HG02943 (cell line): ENCODE measurements around the gene ADGRL1.

Experiments
- ATAC-seq: cut with Tn5 transposase; IDR thresholded peaks from one replicate; pipeline ENCODE4 v1.9.1; 2021; ENCODE audit warnings: mild to moderate bottlenecking, low read depth, moderate library complexity; ENCODE audit not compliant: unreplicated experiment

Gene ADGRL1

GRCh38 chr19:14164724-14165493 lies 41.1 kb downstream of the ADGRL1 start:
- no peak for ATAC-seq

DNA sequence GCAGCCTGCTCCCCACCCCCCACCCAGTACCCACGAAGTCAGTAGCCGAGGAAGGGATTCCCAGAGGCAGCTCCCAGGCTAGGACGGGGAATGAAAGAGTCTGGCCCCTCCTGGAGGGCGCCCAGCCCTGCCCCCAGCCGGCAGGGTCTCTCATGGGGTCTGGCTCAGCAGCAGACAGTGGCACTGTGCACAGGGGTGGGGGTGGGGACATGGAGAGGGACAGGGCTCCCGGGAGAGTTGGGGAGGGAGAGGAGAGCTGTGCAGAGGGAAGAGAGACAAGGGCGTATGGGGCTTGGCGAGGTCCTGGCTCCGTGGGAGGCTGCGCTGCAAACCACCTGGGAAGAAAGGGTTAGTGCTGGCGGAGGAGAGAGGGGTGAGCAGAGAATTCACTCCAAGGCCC lies 41.9 kb downstream of the ADGRL1 start:
- ATAC-seq, result no peak

DNA sequence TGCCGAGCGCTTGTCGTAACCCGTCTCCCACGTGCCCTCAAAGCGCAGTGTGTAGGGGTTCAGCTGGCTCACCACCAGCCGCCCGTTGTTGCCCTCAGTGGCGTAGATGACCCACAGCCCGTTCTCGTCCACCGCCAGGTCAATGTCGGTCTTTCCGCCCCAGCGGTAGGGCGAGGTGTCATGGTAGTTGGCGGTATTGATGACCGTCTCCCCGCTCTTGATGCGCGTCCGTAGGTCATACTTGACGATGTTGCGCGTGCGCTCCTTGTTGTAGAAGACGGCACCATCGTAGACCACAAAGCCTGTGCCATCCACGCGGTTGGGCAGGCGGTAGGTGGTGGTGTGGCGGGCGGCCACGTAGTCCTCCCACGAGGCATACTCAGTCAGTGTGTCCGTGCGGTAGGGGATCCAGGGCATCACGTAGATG lies 43.1 kb downstream of the ADGRL1 start:
- no peak for ATAC-seq

GRCh38 chr19:14161305-14161704 lies 44.7 kb downstream of the ADGRL1 start:
- ATAC-seq, result no peak

DNA sequence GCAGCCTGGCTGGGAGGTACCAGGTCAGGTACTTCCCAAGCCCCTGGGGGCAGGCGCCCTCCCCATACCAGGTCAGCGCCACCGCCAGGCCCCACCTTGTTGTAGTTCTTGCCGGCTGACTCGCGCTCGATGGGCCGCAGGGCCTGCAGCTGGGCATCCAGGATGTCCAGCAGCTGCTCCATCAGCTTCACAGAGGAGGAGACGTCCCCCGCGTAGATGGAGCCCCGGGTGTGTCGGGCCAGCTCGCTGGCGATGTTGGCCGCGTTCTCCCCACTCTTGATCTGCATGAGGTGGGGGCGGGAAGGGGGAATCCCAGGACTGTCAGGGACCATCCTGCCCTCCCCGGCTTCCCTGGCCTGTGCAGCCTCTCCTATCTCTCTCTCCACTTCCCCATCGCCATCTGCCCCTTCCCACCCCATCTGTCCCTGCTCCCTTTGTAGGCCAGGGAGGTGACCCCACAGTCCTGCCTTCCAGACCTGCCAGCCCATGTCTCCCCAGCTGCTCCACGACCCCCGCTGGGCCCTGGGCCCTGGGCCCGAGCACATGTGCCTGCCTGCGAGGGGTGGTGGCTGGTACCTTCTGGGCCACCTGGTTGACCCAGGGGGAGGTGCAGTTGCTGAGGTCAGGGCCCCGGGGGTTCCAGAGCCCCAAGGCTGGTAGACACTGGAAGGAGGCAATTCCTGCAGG lies 45.8 kb downstream of the ADGRL1 start:
- no peak for ATAC-seq

DNA sequence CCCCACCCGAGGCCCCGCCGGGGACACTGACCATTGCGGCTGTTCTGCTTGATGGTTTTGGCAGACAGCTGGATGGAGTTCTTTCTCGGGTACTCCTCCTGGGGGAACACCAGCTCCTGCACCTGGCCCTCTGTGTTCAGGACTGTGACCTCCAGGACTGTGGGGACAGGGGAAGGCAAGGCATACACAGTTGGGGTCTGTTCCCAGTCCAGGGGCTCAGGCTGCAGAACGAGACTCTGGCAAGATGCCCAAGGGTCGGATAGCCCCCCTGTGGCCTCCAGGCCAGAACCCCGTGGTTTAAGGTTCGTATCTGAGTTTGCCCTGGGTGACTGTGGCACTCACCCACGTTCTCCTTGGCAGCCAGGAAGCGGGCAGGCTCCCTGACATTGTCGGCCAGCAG lies 46.9 kb downstream of the ADGRL1 start:
- no peak for ATAC-seq

- no peak for ATAC-seq
These were observed 47.5 kb downstream of the ADGRL1 start for GRCh38 chr19:14158276-14159023.

DNA sequence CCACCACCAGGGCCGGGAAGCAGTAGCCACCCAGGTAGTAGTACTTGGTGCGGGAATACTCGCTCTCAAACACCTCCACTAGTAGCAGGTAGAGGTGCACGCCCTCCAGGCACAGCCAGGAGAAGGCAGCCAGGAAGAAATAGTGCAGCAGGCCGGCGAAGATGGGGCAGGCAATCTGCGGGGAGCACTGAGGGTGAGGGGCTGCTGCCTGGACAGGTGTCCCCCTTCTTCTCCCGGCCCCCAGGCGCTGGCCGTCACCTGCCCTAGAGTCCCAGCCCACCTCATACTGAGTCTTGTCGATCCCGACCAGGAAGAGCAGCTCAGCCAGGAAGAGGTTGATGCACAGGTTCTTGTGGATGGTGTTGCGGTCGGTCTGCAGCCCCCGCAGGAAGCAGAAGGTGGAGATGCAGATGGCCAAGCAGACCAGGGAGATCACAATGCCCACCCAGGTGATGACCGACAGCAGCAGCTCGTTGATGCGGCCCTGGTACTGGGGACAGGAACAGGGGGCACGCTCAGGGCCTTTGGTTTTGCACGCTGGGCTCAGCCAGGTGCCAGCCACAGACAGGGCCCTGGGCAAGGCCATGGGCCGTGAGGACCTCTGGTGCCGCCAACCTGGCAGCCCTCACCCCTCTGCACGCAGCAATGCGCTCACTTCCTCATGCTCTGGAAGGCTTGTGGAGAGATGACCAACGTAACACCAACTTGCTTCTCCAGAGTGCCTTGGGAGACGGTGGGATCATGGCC lies 48.8 kb downstream of the ADGRL1 start:
- ATAC-seq, result no peak

GRCh38 chr19:14156122-14156521 lies 49.8 kb downstream of the ADGRL1 start:
- ATAC-seq, result no peak

DNA sequence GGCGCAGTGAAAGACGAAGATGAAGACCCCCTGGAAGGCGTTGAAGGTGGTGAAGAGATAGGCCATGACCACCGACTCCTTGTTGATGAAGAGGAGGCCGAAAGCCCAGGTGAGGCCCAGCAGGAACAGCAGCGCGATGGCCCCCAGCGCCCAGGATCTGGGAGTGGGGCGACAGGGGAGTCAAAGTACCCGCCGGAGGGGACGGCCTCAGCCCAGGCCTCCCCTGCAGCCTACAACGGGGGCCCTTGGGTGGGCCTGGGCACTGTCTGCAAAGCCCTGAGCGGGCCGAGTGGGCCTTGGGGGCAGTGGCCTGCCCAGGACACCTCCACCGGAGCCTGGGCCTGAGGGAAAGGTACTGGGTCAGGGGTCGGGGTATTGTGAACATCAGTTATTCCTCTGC lies 50.6 kb downstream of the ADGRL1 start:
- ATAC-seq, result no peak

GRCh38 chr19:14152713-14153112 lies 53.3 kb downstream of the ADGRL1 start:
- no peak for ATAC-seq

GRCh38 chr19:14150770-14151661 lies 55.0 kb downstream of the ADGRL1 start:
- ATAC-seq, result no peak

GRCh38 chr19:14150041-14150769 lies 55.8 kb downstream of the ADGRL1 start:
- ATAC-seq, result no peak

DNA sequence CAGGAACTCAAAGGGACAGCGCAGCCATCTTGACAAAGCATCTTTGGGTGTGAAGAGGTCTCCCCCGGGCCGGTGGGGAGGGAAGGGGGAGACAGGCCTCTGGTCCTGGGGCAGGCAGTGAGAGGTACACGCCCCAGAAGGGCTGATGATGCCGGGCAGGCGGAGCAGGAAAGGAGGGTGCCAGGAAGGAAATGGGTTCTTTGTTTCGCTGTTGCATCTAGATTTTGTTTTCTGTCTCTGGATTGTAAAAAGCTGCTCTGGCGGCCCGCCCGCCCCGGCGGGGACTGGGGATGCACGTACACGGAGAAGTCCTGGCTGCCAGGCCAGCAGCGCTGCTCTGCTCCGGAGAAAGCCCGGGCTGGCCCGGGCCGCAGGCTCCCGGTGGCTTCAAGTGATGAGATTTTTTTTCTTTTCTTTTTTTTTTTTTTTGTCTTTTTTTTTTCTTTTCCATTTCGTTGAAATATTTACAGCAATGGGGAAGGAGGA lies 56.4 kb downstream of the ADGRL1 start:
- no peak for ATAC-seq

GRCh38 chr19:14148751-14149410 lies 57.1 kb downstream of the ADGRL1 start:
- ATAC-seq, result no peak

DNA sequence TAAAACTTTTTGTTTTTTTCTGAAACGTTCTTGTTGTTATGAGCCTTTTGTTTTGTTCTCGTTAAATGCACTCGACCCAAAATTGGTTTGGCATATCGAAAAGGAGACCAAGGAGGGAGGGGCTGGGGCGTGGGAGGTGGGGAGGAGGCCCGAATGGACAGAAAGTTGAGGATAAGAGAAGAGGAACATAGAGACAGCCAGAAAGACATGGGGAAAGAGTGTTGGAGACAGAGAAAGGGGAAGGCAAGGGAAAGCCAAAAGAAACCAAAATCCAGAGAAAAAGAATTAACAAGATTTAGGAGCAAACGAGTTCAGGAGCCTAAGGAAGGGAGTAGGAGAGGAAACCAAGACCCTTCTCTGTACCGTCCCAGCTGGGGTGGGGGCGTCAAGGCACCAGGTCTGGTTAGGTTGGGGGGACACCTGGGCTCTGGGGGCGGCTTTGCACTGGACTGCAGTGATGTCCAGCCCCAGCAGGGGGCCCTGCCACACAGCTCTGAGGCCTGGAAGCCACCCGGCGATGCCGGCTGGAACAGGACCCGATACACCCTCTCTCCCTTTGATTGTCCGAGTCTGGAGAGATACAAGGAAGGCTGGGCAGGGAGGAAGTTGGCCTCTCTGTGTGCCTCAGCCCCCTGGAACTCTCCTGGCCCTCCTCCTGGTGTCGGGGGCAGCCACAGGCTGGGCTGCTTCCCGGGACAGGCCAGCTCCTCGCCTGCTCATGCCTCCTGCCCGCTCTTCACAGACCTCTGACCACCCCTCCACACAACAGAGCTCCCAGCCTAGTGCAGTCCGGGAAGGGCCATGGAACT lies 58.0 kb downstream of the ADGRL1 start:
- no peak for ATAC-seq

DNA sequence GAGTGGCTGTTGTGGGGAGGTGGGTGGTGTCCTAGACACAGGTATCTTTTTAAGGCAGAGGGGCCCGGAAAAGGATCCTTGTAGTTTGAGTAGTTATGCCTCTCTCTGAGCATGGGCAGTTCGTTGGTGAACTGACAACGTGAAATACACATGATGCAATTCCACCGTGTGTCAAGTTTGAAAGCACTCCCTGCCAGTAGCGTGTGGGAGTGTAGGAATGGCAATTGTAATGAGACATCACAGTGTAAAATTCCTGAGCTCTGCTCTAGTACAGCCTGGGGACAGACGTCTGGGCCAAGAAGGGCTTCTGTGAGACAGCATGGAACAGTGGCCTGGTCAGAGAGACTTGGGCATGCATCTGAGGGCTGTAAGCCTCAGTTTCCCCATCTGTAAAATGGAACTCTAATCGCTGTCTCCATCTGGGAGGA lies 59.2 kb downstream of the ADGRL1 start:
- ATAC-seq, result no peak
